Endothelial cell of umbilical vein (primary cell): ENCODE results near the gene GFER. TPM values are rescaled to one million over a fixed set of nuclear protein-coding genes. Genes with fewer than 3 reads are reported as not detected.

Source experiments
- BruUV-seq: library from RNA; stranded (reverse); fragments of 400-500 nt; replicated peaks from 2 replicates; lab custom pipeline; 2021; lab: Mats Ljungman, UMichigan
- CTCF ChIA-PET: fragments of 300-600, 350-600 bp; sonication (Branson Sonifier 250); formaldehyde crosslinking; loops from one replicate; lab custom pipeline; 2021; ENCODE audit warnings: antibody characterized with exemption, inconsistent platforms; lab: Charles Lee
- POLR2A ChIA-PET: fragments of 300-600, 350-600 bp; sonication (Branson Sonifier 250); formaldehyde crosslinking; loops from one replicate; lab custom pipeline; 2021; ENCODE audit warnings: antibody characterized with exemption, inconsistent platforms; lab: Charles Lee
- DNase-seq: peaks from one replicate; pipeline ENCODE4 v3.0.0-alpha.2; 2011; ENCODE audit warnings: low read depth, low spot score
- FAIRE-seq: peaks from 2 replicates; lab custom pipeline; 2011; peaks lifted over from hg19 to GRCh38; lab: Jason Lieb, UNC
- H2AFZ ChIP-seq: 2 replicates; pipeline ENCODE4 v1.6.0; 2012; ENCODE audit warnings: low read depth, low read length, control low read depth, inconsistent platforms
- H3K27ac ChIP-seq: 2 replicates; pipeline ENCODE4 v1.5.1; 2011; ENCODE audit warnings: low read depth, mild to moderate bottlenecking, control low read depth, low read length, moderate library complexity; ENCODE audit not compliant: insufficient read depth
- H3K27me3 ChIP-seq, 2 experiments: 2 replicates each; pipeline versions ENCODE4 v1.6.0 to v1.6.1; 2011; ENCODE audit warnings: low read length in 2 of 2, mixed read lengths in 1 of 2; ENCODE audit not compliant: control insufficient read depth in 2 of 2, insufficient read depth in 2 of 2
- H3K36me3 ChIP-seq, 2 experiments: 2 replicates in 1 of 2; 3 replicates in 1 of 2; pipeline ENCODE4 v1.5.1; 2011; ENCODE audit warnings: low read length in 2 of 2, mild to moderate bottlenecking in 1 of 2, moderate library complexity in 1 of 2; ENCODE audit not compliant: control insufficient read depth in 2 of 2, insufficient read depth in 2 of 2; ENCODE audit errors: extremely low read depth in 1 of 2
- H3K4me1 ChIP-seq: 3 replicates; pipeline ENCODE4 v1.5.1; 2011; ENCODE audit warnings: mild to moderate bottlenecking, low read length; ENCODE audit not compliant: control insufficient read depth, insufficient read depth; ENCODE audit errors: extremely low read depth
- H3K4me2 ChIP-seq: 2 replicates; pipeline ENCODE4 v1.6.1; 2011; ENCODE audit warnings: low read length, control low read depth, mixed read lengths; ENCODE audit not compliant: insufficient read depth
- H3K4me3 ChIP-seq, 3 experiments: fragments of 200-600 bp in 1 of 3; sonication (generic), shearing (Covaris generic) in 1 of 3; replicated peaks in 1 of 3; 2 replicates each; pipeline ENCODE4 v1.5.1; 2011 to 2016; ENCODE audit warnings: control low read depth in 3 of 3, low read length in 3 of 3, mild to moderate bottlenecking in 2 of 3, inconsistent platforms in 1 of 3, low read depth in 1 of 3, moderate library complexity in 1 of 3; ENCODE audit not compliant: insufficient read depth in 1 of 3
- H3K79me2 ChIP-seq: 2 replicates; pipeline ENCODE4 v1.6.0; 2012; ENCODE audit warnings: low read length, inconsistent platforms; ENCODE audit not compliant: control insufficient read depth, insufficient read depth
- H3K9ac ChIP-seq: replicated peaks from 2 replicates; pipeline ENCODE3; 2011; ENCODE audit warnings: low read length, control low read depth; ENCODE audit not compliant: insufficient read depth; ENCODE audit errors: extremely low read depth
- H3K9me1 ChIP-seq: replicated peaks from 3 replicates; pipeline ENCODE4 v1.6.0; 2011; ENCODE audit warnings: mild to moderate bottlenecking, low read length; ENCODE audit not compliant: control insufficient read depth, insufficient read depth; ENCODE audit errors: extremely low read depth
- H3K9me3 ChIP-seq: replicated peaks from 2 replicates; pipeline ENCODE4 v1.5.1; 2012; ENCODE audit warnings: low read length, inconsistent platforms; ENCODE audit not compliant: control insufficient read depth, insufficient read depth
- H4K20me1 ChIP-seq: replicated peaks from 2 replicates; pipeline ENCODE3; 2011; ENCODE audit warnings: mild to moderate bottlenecking, low read length; ENCODE audit not compliant: control insufficient read depth, insufficient read depth; ENCODE audit errors: extremely low read depth
- EZH2 ChIP-seq: IDR thresholded peaks from 2 replicates; pipeline ENCODE4 v1.6.1; 2012; ENCODE audit warnings: borderline replicate concordance, low read depth, mild to moderate bottlenecking, moderate library complexity, low read length, inconsistent platforms; ENCODE audit not compliant: severe bottlenecking
- FOS ChIP-seq: IDR thresholded peaks from 2 replicates; pipeline ENCODE4 v1.6.1; 2011; ENCODE audit warnings: mild to moderate bottlenecking, low read length, moderate library complexity, borderline replicate concordance; ENCODE audit not compliant: insufficient read depth
- GATA2 ChIP-seq: IDR thresholded peaks from 2 replicates; pipeline ENCODE4 v1.7.0; 2011; ENCODE audit warnings: low read depth, mild to moderate bottlenecking, moderate library complexity, mixed read lengths, low read length; ENCODE audit not compliant: insufficient read length, insufficient read depth
- MYC ChIP-seq: IDR thresholded peaks from one replicate; pipeline ENCODE4 v1.6.1; 2011; ENCODE audit warnings: mild to moderate bottlenecking, low read depth, low read length
- POLR2A ChIP-seq: IDR thresholded peaks from 2 replicates; pipeline ENCODE4 v1.6.1; 2012; ENCODE audit warnings: low read depth, mild to moderate bottlenecking, control low read depth, low read length
- POLR2AphosphoS5 ChIP-seq: IDR thresholded peaks from 2 replicates; pipeline ENCODE4 v1.6.1; 2012; ENCODE audit warnings: low read depth, mild to moderate bottlenecking, control low read depth, low read length, moderate library complexity; ENCODE audit not compliant: insufficient read depth
- dilution Hi-C: fragments of 300-500 bp; cut with MboI; formaldehyde crosslinking; loops from one replicate; pipeline ENCODE4 v1.15.0; 2019; ENCODE audit warnings: low sequenced_read_pairs; ENCODE audit not compliant: extremely low pct_ligation_motif_present
- intact Hi-C: fragments of 100-400 bp; cut with micrococcal nuclease; formaldehyde crosslinking; loops from one replicate; pipeline ENCODE4 v1.10.0; 2022
- polyA plus RNA-seq, 4 experiments: library from polyadenylated mRNA; depleted of rRNA in 3 of 4; stranded (reverse) in 3 of 4; unstranded in 1 of 4; fragments of >200 nt; gene quantifications; 2 replicates each; pipeline versions ENCODE4 v1.2.1 to v1.2.3, GENCODE V29; 2011 to 2012; ENCODE audit warnings: missing spikeins in 1 of 4
- total RNA-seq: library from RNA; stranded (reverse); gene quantifications from 2 replicates; pipeline ENCODE4 v1.2.3, GENCODE V29; 2021
- TF ChIP-seq, protein P1 (sequence below), 2 donors: IDR thresholded peaks; 1 replicate in 1 of 2; 2 replicates in 1 of 2; pipeline ENCODE4 v1.5.1; 2011; ENCODE audit warnings: low read length in 2 of 2, mild to moderate bottlenecking in 2 of 2, moderate library complexity in 2 of 2, control low read depth in 1 of 2, inconsistent platforms in 1 of 2, low read depth in 1 of 2; ENCODE audit not compliant: insufficient read depth in 1 of 2; ENCODE audit errors: extremely low read depth in 1 of 2
- TF ChIP-seq, protein P2 (sequence below): IDR thresholded peaks from 2 replicates; pipeline ENCODE4 v1.6.1; 2011; ENCODE audit not compliant: insufficient read depth, insufficient read length

GFER gene
- total and polyA plus RNA-seq, 2 donors (not counting 3 experiments of a cell fraction or from before 2014, with no cell fraction given), result 13.7 to 29.9 TPM

DNA sequence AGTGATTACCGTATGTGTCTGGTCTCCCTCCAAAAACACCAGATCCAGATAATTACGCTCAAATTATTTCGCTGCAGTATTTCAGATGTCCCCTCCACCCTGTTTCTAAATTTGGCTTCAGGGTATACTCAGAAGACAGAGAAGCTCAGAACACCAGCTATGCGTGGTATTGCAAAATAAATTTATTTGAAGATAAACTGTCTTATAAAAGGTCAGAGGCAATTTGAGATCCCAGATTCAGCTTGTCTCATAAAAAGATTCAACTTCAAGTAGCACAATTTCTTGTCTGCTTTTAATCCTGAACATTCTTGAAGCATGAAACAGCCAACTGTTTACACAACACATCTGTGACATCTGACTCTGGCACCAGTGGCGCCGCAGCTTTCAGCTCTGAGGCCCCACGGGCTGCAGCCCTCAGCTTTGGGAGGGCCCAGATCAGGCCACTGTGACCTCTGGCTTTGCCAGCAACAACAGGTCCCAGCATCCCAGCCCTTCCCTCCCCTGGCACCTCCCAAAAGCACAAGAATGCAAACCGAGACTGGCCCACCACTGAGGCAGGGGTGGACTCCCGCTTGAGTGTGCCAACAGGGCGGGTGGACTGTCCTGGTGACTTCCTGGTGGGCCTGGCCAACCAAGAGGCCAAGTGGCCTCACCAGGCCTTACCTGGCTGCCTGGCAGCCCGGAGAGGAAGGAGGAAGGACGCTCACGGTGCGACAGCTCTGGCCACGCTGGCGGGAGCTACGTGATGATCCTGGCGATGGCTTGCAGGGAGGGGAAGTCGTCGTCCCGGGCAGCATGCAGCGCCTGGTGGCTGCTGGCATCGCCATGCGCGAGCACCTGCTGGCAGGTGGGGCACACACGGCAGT lies 13.7 kb downstream of the GFER start:
- Histone ChIP-seq H3K9me1 (no peaks in the 10 kb centered on the region), H3K9ac (no peak overlapping the region), H2AFZ (no peak overlapping the region), H3K36me3 (peaks cover 0 to 47% of the 10 kb centered on the region in 2 experiments), H3K27ac (no peak overlapping the region), H3K9me3 (no peaks in the 10 kb centered on the region), H3K4me1 (no peaks in the 10 kb centered on the region), H4K20me1 (no peaks in the 10 kb centered on the region), H3K27me3 (no peaks in the 10 kb centered on the region), H3K79me2 (peaks cover 4% of the 10 kb centered on the region), H3K4me2 (no peak overlapping the region), H3K4me3 (no peak overlapping the region)
- TF ChIP-seq MYC (no peak), POLR2AphosphoS5 (no peak), FOS (no peak), GATA2 (no peak), EZH2 (no peak), POLR2A (no peak)
- TF ChIP-seq, protein P1, sequence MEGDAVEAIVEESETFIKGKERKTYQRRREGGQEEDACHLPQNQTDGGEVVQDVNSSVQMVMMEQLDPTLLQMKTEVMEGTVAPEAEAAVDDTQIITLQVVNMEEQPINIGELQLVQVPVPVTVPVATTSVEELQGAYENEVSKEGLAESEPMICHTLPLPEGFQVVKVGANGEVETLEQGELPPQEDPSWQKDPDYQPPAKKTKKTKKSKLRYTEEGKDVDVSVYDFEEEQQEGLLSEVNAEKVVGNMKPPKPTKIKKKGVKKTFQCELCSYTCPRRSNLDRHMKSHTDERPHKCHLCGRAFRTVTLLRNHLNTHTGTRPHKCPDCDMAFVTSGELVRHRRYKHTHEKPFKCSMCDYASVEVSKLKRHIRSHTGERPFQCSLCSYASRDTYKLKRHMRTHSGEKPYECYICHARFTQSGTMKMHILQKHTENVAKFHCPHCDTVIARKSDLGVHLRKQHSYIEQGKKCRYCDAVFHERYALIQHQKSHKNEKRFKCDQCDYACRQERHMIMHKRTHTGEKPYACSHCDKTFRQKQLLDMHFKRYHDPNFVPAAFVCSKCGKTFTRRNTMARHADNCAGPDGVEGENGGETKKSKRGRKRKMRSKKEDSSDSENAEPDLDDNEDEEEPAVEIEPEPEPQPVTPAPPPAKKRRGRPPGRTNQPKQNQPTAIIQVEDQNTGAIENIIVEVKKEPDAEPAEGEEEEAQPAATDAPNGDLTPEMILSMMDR (IDR thresholded peaks at IDR 0.05; ENCODE audit: extremely low read depth in 1 of 2, insufficient read depth in 1 of 2, low read depth in 1 of 2, low read length in 2 of 2), result no peak
- TF ChIP-seq, protein P2, sequence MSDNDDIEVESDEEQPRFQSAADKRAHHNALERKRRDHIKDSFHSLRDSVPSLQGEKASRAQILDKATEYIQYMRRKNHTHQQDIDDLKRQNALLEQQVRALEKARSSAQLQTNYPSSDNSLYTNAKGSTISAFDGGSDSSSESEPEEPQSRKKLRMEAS, result no peak
- no peak for DNase-seq
- CTCF ChIA-PET, result interaction anchor here (0.5 to 1.1 kb wide), 3 partner anchors 19 to 155 kb away, joined by 3 to 4 read pairs (median 3); no protein-coding TSS in a partner anchor
- dilution Hi-C loops (no loop called here), intact Hi-C loops (no loop called here)
- BruUV-seq, result no TSS peak
- POLR2A ChIA-PET, result no interaction called here
- no peak for FAIRE-seq
